Cardiac fibroblast (primary cell): ENCODE results near the gene DKK3.

Experiments
- DNase-seq, 2 donors: peaks; one replicate each; pipeline versions ENCODE4 v3.0.0 to v3.0.0-alpha.2; 2010; ENCODE audit warnings: low read depth in 2 of 2
- H3K4me3 ChIP-seq, 2 donors: replicated peaks in 1 of 2; 1 replicate in 1 of 2; 2 replicates in 1 of 2; pipeline ENCODE4 v1.5.1; 2011; ENCODE audit warnings: low read depth in 2 of 2, low read length in 2 of 2, mild to moderate bottlenecking in 2 of 2, moderate library complexity in 1 of 2
- TF ChIP-seq, protein P1 (sequence below): IDR thresholded peaks from one replicate; pipeline ENCODE4 v1.5.1; 2011; ENCODE audit warnings: low read depth, mild to moderate bottlenecking, low read length, inconsistent platforms

The DKK3 gene

DNA sequence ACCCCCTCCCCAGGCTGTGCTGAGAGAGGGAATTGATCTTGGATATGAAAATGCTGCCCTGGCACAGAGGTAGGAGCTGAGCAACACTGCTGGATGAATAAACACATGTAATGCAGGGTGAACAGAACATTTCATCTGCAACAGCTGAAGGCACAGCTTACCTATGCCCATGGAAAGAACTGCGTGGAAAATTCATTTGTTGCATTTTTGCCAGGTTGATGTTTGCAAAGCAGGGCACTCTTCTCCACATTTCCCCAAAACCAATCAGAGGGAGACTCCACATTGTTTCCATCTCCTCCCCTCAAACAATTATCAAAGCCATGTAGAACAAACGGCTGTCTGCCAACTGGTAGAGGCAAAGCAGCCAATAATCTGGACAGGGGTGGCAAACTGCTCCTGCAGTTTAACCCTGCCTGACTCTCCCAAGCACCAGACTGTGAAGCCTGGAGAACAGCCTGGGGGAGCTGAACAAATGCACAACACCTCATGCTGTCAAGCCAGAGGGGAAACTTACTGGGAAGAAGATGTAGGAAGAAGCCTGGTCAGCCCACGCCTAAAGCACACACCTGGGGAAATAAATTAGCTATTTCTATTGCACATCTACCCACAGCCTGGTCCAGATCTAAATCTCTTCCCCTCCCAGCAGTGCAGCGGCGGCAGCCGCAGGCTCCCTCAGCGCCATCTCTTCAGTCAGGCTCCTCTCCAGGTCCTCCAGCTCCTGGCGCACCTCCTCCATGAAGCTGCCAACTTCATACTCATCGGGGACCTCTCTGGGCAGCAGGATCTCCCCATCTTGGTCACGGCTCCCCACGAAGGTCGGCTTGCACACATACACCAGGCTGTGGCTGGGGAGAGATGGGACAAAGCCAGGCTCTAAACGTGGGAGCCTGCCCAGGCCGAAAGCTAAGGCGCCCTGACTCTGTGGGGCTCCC lies 44.3 kb downstream of the DKK3 start:
- no peak overlapping the region for H3K4me3 ChIP-seq
- DNase-seq = no peak
- TF ChIP-seq, protein P1, sequence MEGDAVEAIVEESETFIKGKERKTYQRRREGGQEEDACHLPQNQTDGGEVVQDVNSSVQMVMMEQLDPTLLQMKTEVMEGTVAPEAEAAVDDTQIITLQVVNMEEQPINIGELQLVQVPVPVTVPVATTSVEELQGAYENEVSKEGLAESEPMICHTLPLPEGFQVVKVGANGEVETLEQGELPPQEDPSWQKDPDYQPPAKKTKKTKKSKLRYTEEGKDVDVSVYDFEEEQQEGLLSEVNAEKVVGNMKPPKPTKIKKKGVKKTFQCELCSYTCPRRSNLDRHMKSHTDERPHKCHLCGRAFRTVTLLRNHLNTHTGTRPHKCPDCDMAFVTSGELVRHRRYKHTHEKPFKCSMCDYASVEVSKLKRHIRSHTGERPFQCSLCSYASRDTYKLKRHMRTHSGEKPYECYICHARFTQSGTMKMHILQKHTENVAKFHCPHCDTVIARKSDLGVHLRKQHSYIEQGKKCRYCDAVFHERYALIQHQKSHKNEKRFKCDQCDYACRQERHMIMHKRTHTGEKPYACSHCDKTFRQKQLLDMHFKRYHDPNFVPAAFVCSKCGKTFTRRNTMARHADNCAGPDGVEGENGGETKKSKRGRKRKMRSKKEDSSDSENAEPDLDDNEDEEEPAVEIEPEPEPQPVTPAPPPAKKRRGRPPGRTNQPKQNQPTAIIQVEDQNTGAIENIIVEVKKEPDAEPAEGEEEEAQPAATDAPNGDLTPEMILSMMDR = no peak

DNA sequence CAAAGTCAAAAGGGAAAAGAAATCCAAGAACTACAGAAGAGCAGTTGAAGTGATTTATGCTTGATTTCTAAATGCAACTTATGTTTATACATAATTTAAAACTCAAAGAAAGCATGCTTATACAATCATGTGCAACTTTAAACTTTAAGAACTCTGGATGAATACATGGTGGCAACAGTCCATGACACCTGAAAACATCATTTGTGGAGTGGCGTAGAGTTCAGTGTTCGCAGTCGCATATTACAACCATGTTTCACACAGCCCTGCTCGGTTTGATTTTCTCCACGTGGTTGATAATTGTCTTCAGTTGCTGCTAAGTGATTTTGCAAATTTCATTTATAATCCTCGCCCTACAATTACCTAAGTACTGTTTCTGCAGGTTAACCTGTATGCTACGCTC lies 45.4 kb downstream of the DKK3 start:
- H3K4me3 ChIP-seq = no peak overlapping the region
- TF ChIP-seq, protein P1 = no peak
- DNase-seq = no peak

DNA sequence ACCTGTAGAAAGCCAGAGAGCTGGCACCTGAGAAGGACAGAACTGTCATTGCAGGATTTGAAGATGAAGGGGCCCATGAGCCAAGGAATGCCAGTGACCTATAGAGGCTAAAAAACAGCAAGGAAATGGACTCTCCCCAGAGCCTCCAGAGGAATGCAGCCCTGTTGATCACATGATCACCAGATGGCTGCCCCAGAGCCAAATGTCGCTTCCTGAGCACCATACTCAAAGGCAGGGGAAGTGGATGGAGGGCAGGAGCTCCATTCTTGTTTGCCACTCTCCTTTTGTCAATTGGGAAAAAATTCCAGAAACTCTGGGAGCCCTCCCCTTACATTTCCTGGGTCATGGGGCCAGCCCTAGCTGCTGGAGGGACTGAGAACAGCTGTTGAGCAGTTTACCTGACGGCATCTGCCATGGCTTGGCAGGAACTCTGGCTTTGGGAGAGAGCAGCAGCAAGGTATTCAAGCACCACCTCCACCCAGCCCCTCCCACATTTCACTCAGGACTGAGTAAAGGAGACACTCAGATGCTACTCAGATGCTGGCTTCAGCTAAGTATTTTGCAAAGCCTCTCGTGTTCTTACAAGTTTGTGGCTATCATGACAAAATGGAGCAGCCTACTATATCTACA lies 46.9 kb downstream of the DKK3 start:
- TF ChIP-seq, protein P1 = no peak
- DNase-seq = no peak
- H3K4me3 ChIP-seq = no peak overlapping the region

DNA sequence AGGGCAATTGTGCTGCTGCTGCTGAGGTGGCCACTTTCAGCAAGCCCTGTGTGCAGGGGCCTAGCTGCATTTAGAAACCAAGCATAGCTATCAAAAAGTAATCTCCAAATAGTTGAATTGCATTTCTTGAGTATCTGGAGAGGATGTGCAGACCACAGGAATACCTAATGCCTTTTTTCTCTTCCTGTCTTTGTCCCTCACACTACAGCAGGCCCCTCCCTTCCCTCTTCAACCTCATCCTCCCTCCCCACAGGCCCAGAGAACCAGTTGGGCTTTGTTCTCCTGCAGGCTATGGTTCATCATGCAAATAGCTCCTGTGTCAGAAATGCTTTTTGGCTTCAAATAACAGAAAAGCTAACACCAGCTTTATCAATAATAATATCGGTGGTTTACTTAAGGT lies 47.7 kb downstream of the DKK3 start:
- H3K4me3 ChIP-seq = no peak overlapping the region
- TF ChIP-seq, protein P1 = no peak
- DNase-seq = peak in 1 of 2 donors; percentile 29

DNA sequence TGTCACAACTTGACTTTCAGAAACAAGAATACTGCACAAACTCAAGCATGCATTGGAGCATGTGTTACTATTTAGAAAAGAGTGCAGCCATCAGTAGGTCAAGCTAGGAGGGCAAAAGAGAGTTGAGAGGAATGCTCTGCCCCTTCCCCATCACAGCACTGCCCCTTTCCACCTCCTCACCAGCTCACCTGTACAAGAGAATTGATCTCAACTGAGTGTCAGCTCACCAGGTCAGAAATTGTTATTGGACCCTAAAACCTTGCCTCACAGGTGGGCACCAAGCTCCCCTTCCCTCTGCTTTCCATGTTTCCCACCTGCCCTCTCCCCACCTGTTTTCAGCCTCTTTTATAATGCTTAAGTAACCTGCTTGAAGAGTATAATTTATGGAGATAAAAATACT lies 48.8 kb downstream of the DKK3 start:
- H3K4me3 ChIP-seq = no peak overlapping the region
- TF ChIP-seq, protein P1 = no peak
- DNase-seq = no peak

DNA sequence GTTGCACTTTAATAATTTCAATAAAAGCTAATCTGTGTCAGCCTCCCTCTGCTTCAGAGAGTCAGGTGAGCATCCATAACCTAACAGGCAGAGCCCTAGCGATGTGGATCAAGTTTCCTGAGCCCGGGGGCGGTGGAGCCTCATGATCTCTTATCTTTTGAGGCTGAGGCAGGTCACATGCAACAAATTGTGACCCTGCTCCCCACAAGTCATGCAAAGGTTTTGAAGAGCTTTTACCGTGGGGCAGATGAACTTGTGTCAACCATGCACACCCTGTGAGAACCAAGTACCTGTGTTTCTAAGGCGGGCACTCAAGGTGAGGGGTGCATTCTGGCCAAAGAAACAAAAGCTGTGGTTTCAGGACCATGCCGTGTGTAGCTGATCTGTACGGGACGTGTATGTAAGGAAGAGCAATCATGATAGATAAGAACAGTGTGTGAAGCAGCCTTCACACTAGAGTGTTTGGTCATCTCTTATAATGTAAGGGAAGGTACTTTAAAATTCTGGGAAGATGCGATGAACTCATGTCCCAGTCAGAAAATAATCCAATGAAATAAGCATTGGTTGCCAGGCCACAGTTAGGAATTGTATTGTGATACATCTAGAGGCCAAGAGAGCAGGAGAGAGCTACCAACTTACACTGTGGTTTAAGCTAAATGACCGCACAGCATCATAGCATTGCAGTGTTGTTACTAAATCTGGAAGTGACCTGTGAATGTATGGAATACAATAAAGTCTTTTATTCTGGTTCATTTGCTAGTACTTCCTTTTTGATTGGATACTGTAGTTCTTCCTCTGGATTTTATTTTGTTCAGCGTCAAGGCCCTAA lies 49.8 kb downstream of the DKK3 start:
- no peak overlapping the region for H3K4me3 ChIP-seq
- DNase-seq = no peak
- TF ChIP-seq, protein P1 = no peak
